ENCODE measurements around the gene ACP1.
A peak's percentile ranks its signal among the peaks of the same experiment; 100 is the strongest.

Gene ACP1

DNA sequence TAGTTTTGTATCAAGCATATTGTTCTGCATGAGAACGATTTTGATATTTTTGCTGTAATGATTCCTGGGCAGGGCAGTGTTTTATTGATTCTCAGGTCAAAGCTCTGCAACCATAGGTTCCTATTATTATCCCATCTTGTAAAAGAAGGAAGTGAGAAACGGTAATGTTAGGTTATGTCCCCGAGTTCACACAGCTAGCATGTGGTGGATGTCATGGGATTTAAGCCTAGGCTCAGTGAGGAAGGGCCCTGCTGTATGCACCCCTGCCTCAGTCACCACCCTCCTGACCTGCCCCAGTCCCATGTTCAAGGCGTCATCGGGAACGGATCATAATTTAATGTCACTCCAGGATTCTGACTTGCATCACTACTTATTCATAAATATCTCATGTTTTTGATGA lies 10.7 kb downstream of the ACP1 start:
- peak in 1 of 42 donors; percentile 13 for DNase-seq
- intact Hi-C loops (cut with DNase I): no loop called here

DNA sequence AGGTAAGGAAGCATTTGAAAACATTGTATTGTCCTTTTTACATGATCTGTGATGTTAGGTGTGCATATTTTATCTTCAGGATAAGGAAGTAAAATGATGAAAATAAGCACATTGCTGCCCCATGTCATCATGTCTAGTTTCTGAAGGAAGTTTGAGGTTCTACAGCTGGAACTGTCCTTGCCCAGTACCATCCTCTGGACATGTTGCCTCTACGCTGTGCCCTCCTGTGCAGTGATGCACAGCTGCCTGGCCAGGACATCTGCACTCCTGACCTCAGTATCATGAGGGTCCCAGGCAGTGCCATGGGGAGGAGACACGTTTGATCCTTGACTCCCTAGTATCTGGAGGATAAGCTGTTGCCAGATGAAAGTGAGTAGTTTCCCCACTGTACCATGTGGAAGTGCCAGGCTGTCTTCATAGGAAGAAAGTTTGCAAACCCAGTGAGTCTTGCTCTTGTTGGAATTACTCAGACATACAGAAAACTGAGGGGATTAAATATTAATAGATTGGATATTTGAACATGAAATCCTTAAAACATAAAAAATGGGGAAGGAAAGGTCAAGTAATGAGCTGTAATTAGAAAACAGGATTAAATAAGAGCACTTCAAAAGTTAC lies 13.7 kb downstream of the ACP1 start:
- DNase-seq: no peak
- intact Hi-C loops (cut with DNase I): no loop called here

DNA sequence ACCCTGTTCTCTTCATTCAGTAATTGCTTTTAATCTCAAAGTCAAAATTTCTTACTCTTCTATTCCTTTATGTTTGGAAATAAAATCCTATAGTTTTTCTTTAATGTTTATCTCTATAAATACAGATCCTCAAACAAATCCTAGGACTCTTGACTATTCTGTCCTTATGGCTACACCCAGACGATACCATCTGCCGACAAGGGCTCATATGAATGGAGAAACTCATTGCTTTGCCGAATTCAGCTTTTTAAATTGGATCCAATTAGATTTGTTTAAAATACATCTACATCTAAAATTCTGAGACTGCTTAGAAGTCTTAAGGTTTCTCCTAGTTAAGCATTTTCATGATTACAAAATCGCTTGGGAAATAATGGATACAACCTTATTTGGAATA lies 14.2 kb downstream of the ACP1 start:
- intact Hi-C loops (cut with DNase I): no loop called here
- DNase-seq: no peak

DNA sequence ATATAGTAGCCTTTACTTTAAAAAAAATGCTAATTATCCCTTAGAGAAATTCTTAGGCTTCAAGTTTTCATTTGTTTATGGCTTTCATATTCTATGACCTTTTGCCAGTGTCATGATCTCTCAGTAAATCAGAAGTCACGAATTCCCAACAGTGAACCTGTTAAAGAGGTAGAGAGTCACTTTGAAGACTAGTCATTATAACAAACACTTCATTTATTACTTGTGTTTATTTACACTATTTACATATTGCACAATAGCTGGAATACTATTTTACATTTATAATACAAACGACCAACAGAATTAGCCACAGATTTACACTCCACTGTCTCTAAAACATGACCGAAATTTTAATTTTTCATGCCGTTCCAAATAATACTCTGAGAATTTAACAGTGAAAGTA lies 14.6 kb downstream of the ACP1 start:
- no peak for DNase-seq
- intact Hi-C loops (cut with DNase I): no loop called here

DNA sequence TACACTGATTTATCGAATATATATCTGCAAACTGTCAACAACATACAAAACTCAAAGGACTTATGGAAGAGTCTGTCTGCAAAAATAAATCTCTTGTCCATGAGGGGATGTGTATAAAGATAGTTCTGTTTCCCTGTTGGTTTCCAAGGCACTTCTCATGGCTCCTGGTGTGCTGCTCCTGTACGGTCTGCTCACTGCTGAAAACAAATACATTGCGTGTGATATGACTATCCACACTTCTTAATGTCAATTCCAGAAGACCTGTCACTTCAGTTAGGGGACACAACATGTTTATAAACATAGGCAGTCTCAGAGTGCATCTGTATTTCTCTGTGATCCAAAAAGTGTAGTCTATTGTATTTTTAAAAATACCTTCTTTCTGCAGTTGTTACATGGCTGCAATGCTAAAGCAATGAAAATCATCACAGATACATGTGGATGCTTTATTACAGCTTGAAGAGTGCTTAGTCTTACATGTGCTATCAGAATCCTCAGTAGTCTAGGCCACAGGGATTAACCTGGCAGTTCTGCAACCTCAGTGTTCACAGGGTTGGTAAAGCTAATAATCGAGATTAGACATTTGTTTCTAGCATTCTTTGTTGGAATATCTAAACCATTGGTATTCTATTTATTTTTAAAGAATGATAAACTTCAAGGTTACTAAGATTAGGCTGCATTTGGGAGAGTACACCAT lies 15.4 kb downstream of the ACP1 start:
- intact Hi-C loops (cut with DNase I): no loop called here

DNA sequence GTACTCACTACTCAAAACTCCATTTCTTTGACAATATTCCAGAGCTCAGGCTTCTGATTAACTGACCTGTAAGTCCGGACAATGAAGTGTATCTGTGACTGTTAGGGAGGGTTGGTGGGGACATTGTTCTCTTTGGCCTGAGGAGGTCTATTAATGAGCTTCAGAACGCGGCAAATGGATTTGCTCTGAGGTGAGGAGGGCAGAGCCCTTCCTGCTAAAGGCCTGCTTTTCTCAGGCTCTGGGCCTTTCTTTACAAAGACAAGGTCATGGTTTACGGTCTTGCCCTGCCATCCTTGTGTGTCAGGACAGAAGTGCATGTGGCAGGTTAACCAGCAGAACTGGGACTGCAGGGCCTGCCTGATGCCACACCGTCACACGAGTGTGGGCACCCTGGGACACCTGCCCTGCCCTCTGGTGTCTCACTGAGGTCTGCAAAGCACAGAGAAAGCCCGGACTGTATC lies 15.9 kb downstream of the ACP1 start:
- intact Hi-C loops (cut with DNase I): no loop called here
- no peak for DNase-seq

More for the DNA sequence above, 15.4 kb downstream of the ACP1 start:
- DNase-seq: no peak

DNA sequence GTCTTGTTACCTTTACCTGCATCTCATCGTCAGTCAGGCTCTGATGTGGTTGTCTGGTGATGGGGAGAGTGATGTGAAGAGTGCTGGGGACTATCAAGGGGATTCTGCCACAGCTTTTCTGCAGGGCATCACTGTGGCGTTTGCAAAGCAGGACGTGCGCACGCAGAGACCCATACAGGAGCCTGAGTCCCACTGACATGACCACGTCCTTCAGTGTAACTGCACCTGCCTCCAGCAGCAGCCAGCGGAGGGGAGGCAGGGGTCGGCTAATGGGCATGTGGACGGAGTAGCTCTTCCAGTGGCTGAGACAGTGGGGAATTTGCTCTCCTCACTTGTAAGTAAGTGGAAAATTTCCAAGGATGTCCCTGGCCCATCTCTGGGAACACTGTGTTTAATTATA lies 16.6 kb downstream of the ACP1 start:
- intact Hi-C loops (cut with DNase I): no loop called here
- DNase-seq: no peak

DNA sequence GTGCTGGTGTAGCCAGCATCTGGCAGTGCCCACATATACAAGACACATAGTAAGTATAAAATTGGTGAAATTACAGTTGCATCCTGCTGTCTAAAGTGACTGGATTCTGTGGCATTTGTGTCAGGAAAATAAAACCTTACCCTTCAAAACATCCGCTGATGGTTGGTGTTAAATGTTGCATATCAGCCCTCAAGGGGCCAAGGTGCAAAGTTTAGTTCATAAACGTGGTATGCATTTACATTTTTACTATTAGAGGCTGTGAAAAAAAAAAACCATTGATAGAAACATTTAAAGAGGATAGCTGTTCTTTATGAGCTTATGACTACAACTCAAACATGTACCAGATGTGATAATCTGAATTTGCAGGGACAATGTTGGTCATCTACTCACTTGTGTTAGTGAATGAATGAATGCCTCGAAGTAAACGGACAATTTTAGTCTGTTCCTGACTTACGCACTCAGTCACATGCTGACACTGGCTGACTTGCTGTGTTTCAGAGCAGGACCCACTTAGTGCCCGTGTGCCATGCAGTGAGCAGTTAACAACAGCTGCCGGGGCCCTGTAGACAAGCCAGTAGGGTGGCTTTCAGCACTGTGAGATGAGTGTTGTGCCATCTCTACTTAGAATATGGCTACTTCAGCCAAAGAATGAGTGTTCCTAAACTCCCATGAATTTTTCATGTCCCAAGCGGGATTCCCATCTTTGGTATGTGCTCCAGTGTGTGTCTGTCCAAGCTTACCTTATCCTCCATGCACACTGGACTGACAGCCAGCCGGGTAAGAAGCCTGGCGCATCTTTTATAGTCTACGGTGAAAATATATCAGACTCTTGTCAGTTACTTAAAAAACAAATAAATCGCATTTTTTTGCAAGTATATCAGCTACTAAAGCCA lies 17.9 kb downstream of the ACP1 start:
- intact Hi-C loops (cut with DNase I): no loop called here
- no peak for DNase-seq

DNA sequence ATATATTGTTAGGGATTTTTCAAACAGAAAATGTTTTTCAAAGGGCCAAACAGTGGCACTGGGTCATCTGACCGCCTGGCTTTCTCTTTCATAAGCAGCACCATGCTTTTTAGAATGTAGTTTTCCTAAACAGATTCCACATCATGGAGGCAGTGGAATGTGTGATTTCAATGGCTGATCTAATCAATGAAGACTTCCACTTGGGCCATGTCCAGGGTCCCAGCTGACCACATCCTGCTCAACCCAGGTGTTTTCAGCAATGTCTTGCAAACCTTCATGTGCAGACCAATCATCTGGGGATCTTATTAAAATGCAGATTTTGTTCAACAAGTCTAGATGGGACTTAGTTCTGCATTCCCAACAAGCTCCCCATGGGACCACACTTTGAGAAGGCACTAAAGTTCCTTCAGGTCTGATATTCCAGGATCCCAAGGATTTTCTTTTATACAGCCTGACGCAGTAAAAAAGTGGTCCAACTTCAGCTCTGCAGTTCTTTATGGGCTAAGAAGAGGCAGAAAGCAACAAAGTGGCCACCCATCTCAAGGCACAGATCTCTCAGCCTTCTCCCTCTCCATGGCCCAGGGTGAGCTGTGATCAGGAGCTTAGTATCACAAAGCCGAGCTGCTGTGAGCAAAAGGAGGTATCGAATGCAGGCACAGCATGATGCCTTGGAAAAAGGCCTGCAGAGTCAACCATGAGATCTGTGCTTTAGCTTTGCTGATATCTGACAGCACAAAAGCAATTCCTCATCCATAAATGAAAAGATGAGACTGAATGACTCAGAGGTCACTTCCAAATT lies 19.4 kb downstream of the ACP1 start:
- DNase-seq: no peak
- intact Hi-C loops (cut with DNase I): no loop called here

DNA sequence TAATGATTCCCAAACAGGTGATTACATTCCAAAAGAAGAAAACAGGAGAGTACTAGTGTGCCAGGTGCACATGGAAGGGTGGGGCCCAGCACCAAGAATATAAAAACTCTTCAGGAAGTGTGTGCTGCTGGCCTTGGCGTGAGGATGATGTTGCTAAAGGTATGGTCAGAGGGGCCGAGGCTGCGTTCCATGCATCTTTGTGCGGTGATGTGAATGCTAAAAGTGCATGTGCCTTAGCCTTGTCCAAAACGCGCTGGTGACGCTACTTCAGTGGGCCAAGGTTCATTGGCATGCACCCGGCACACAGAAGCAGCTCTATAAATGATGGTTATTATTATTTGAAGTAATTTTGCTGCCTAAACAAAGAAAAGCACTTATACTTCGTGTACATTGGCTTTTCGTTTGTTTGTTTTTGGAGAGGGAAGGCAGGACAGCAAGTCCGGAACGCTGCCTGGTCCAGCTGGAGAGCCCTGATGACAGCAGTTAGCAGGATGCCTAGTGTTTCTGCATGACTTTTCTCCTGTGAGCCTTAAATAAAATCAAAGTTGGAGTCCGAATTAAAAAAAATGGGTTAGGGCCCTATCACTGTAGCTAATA lies 20.2 kb downstream of the ACP1 start:
- intact Hi-C loops (cut with DNase I): no loop called here
- DNase-seq: no peak

DNA sequence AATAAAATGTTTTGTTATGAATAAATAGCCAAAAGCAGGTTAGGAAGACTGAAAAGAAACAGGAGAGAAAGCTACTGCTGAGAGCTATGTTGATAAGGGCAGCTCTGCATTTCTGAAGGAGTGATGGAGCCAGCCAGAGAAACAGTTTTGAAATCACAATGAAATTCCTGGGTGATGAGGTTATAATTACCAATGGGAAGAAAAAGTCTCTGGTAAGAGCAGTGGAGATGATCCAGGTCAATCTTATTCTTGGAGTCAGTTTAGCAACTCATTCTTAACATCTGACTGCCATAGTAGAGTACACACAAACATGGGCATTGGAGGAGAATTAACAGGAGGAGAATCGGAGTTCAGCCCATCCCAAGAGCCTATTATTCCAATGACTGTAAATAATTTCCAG lies 20.8 kb downstream of the ACP1 start:
- DNase-seq: no peak
- intact Hi-C loops (cut with DNase I): no loop called here

DNA sequence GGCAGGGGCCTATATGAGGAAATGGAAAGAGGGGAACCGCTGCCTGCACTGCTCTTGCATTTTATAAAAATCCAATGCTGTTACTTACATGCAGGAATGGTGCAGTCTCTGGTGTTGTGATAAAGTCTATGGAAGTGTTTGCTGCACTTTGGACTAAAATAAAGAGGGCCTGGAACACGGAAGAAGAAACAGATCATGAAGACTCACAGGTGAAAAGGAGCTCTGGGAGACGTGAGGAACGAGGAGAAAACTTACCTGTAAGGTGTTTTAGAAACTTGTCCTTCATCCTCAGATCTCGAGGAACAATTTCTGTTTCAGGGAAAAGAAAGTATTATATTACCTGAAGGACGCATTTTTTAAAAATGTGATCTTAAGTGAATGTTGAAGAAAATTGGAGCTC lies 21.3 kb downstream of the ACP1 start:
- no peak for DNase-seq
- intact Hi-C loops (cut with DNase I): no loop called here

DNA sequence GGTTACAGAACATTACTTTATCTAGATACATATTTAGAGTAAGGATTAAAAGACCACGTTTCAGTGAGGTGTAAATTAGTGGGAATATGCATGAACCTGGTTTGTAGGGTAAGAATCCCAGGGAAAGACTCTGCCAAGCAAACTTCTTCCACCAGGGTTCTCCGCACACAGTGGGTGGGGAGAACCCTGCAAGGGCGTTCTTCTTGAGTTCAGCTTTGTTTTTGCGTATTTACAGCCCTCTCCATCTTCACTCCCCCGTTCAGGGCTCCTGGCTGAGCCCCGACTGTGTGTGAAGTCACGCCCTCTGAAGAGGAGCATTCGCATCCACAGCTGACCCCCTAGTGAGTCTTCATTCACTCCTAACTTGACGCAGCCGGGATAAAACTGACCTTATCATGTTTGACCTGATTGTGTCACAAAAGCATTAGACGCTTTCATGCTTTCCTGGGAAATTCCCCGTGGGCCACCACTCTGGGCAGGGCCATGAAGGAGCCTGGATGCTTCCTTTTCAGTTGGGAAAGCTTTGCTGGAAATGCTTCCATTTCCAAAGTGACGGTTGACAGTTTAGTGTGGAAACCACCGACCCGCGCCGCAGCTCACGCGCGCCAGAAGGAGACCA lies 22.1 kb downstream of the ACP1 start:
- DNase-seq: no peak
- intact Hi-C loops (cut with DNase I): no loop called here

DNA sequence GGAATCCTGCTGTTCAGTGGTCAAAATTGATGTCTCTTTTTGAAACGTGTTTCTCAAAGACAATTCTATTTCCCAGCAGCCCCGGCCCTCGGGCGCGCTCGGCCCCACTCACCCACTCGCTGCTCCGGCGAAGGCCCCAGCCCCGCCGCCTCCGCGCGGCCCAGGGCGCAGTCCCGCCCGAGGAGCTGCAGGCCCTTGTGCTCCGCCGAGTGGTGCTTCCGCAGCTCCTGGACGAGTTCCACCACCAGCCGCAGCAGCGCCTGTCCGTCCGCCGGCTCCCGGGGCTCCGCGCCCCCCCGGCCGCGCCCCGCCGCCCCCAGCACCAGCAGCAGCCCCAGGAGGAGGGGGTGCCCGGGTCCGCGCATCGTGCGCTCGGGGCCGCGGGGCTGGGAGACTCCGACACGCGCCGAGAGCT lies 22.7 kb downstream of the ACP1 start:
- peak in 18 of 42 donors; percentile 18 to 62 (median 34) for DNase-seq
- intact Hi-C loops (cut with DNase I): no loop called here

DNA sequence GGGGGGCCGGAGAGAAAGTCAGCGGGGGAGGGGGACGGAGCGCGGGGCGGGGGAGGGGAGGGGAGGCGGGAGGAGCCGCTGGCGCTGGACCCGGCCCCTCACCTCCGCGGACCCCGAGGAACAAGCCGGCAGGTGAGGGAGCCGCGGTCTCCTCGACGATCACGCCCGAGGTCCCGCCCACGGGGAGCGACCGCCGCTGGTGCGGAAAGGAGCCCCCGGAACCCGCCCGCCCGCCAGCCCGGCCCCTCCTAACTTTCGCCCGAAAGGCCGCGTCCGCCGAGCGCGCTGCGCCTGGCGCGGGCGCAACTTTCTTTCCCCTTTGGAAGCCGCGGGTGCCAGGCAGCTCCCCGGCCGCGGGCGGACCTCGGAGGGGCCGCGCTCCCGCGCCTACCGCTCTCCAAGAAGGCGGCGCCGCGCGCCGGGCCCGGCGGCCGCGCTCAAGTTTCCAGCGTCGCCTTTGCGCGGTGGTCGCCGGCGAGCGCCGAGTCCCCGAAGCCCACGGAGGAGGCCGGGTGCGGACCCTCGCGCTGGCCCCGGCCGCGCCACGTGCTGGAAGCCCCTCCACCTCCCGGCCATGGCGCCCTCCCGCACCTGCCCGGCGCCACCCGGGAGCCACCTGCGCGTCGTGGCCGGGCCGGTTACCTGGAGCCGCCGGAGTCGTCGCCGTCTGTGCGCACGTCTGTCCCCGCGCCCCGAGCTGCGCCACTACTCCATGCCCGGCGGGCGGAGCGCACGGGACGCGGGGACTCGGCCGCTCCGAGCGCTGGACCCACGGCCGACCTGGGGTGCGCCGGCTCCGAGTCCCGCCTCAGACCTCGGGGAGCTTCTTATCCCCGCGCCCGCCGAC lies 23.4 kb downstream of the ACP1 start, which contains the start of gene ALKAL2:
Gene ALKAL2 (minus strand): TSS at position 181 of the 847 bp plus-strand sequence. CDS start 256 bp downstream, outside the sequence.
- intact Hi-C loops (cut with DNase I): no loop called here
- peak in 5 of 42 donors; percentile 22 to 40 (median 22) for DNase-seq

DNA sequence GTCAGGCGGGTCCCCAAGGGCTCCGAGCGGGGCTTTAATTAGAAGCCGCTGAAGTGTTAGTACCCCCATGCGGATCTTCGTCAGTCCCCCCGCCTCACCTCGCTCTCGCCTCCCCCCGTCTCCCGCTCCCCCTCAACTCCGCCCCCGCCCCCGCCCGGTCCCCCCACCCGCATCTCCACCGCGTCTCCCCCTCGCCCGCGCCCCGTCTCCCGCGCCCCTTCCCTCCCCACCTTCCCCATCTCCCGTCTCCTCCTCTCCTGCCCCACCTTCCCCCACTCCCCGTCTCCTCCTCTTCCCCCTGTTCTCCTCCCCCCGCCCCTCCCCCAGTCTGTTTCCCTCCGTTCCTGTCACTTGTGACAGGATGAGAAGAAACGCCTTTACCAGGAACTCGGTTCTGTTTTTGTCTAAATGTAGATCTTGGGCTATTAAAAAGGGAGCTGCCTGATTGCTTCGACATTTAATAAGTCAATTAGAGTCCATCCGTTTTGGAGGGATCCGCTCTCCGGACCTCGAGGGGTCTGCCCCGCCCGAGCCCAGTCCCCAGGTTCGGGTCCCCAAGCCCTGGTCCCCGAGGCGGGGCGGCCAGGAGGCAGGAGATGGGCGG lies 24.1 kb downstream of the ACP1 start:
- DNase-seq: peak in 22 of 42 donors; percentile 12 to 75 (median 40)

More for the DNA sequence above, 24.1 kb downstream of the ACP1 start:
- intact Hi-C loops (cut with DNase I): no loop called here

All from head of caudate nucleus (tissue), 42 donors.